Ecto neural progenitor cell (in vitro differentiated cells): Measurements from ENCODE around the gene SGK1.

ENCODE experiments used
- DNase-seq: peaks from one replicate; pipeline ENCODE4 v3.0.0-alpha.2; 2018; ENCODE audit warnings: low spot score

The SGK1 gene

GRCh38 chr6:134171517-134171916 lies 146.4 kb downstream of the SGK1 start:
- DNase-seq: no peak

GRCh38 chr6:134170844-134171243 lies 147.1 kb downstream of the SGK1 start:
- no peak for DNase-seq

DNA sequence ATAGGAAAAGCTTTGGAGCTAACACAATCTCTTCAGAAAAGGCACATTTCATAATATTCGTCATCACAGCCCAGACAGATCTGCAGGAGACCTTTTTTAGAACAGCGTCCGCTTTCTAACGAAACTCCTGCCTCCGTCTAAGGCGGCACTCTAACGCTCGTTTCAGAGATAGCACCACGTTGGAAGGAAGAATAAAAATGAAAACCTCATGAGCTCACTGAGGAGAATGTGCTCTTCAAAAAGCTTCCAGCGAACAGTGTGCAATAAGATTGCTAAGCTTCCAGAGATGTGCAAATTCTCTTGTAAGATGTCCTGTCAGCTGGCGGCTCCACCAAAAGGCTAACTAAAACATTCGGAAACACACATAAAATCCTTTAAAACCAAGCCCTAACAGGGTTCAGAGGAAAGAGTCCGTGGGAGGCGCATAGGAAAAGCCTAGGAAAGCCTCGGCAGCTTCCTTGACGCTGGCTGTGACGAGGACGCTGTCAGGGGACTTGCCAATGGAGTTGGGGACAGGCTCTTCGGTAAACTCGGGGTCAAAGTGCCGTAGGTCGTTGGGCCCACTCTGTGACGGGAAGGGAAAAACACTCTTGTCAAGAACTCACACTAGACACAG lies 147.9 kb downstream of the SGK1 start:
- DNase-seq: no peak

DNA sequence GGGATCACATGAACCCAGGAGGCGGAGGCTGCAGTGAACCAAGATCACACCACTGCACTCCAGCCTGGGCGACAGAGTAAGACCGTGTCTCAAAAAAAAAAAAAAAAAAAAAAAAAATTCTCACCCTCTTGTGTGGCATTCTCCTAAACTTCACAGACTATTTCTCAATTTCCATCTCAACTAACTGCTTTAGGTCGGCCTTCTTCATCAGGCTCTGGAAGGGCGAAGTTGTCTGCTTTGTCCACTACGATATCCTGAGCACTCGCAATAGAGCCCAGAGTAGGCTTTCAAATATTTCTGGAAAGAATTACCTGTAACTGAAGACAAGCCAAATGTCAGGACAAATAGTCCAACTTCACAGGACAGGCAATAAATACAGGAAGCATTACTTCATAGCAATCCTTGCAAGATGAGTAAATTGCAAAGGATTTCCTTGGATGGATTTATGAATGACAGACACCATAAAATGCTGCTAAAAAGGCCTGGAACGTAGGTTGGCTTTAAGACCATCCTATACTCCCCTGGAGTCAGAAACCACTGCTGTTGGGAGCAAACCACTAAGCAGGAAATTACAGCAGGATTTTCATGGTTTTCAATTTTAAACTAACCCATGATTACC lies 149.2 kb downstream of the SGK1 start:
- DNase-seq: no peak

DNA sequence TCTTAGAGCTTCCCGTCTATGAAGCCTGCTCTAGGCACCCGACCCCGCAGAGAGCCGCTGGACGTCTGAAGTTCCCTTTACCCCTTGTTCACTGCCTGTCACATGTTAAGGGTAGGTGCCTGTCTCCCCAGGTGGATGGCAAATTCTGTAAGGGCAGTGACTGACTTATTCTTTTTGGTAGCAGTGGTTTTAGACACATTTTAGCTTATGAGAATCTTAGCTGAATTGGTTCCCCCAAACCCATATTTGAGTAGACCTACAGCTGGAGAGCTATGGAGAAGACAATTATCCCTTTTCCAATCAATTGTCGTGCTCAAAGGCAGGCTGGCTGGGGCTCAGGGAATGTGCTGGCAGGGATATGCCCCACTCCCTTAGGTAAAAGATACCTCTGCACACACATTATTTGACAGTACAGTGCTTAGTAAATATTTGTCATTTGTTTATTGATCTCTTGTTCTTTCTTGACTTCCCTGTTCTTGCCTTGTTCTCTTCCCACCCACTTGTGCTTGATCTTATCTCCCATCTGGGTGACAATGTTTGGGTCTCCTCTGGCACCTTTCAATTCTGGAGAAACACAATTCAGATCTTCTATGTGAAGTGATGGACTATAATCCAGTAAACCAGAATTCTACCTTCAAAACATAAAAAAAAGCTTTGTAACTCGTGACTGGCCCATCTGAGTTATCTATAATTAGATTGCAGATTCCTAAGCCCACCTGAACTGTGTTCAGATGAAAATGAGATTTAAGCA lies 151.2 kb downstream of the SGK1 start:
- no peak for DNase-seq

DNA sequence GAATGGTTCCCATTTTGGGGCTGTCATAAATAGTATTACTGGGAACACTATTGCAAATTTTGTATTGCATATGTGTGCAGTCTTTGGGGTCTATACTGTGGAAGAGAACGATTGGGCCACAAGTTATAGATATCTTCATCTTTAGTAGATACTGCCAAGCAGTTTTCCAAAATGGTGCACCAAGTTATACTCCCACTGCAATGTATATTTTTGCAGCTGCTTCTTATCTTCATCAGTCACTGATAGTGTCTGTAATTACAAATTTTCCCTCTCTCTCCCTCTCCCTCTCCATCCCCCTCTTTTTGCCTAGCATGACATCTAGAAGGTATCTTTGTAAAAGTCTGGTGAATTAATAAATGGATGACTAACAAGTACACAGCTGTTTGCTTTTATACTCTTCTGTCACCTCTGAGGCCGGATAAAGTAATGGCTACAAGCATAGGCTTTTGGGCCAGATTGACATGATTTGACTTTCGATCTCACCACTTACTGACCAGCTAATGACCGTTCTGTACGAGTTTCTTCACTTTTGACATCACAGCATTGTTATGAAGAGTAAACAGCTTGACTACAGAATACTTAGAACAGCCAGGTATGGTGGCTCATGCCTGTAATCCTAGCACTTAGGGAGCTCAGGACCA lies 152.2 kb downstream of the SGK1 start:
- DNase-seq: no peak

- DNase-seq: no peak
Observed at GRCh38 chr6:134164300-134164699, 153.6 kb downstream of the SGK1 start.

DNA sequence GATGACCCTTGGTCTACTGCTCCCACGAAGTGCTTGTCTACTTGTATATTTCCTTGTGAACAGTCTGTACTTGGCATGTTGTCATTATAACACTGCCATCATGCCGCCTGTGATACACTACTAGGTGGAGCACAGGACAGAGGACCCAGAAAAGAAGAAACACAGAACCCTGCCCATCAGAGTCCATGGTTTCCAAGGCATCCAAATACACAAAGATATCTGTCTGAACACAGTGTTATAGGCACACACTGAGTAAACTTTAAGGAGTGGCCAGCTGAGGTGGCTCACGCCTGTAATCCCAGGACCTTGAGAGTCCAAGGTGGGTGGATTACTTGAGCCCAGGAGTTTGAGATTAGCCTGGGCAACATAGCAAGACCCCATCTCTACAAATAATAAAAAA lies 155.0 kb downstream of the SGK1 start:
- DNase-seq: no peak

GRCh38 chr6:134161041-134161440 lies 156.9 kb downstream of the SGK1 start:
- DNase-seq: no peak

DNA sequence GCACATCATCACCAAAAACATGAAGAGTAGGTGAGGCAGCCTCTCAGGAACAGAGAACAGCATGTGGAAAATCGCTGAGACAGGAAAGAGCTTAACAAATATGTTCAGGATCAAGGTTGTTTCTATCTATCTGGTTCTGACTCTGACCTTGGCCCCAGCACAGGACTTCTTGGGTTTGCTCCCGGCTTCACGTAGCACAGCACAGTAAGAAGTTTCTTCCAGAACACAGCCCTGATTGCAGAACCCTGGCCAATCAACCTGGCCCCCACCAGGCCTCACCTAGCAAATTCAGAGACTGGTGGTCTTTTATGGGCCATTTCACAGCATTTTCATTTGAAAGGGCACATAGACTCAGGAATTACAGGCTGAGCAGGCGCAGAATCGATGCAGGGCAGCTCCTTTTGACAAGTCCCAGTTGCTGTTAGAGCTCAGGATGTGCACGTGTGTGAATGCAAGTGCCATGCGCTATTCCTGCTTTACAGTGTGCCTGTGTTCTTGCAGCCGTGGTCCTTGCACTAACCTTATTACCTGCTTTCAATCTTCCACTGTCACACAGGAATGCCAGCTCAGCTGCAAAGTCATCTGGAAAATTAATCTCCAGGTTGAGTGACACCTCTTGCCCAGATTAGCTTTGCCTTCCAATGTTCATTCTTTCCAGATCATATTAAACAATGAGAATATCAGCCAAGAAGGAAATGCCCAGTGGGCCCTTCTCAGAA lies 165.0 kb downstream of the SGK1 start:
- no peak for DNase-seq

DNA sequence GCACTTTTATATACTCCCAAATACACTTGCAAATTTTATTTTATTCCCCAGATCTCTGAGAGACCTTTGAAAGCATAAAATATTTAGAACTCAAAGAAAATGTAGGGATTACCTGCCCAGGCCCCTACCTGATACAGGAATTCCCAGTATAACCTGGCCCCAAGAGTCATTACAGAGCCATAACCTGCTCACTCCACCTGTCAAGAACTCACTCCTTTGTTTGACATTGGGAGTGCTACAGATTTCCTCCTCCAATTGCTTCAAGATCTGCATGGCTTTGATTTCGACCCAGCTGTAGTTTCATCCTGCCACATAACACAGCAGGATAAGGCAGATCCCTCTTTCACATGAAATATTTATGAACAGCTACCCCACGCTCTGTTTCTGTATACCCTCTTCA lies 169.3 kb downstream of the SGK1 start:
- no peak for DNase-seq

DNA sequence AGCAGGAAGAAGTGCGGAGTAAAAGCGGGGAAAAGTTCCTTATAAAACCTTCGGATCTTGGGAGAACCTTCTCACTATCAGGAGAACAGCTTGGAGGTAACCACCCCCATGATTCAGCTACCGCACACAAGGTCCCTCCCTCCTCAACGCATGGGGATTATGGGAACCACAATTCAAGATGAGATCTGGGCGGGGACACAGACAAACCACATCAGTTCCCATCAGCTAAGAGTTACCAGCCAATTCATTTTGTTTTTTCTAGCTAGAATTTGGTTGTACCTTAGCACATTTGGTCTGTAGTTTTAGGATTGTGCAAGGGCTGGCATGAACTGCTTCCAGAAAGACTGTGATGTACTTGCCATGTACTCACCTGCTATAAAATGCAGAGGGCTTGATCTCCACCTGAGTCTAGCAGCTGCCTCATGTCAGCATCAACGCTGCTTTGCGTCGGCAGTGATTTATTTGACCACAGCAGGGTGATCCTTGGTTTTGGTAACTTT lies 170.8 kb downstream of the SGK1 start:
- DNase-seq: no peak

GRCh38 chr6:134146268-134147033 lies 171.5 kb downstream of the SGK1 start:
- DNase-seq: peak; percentile 60

GRCh38 chr6:134145786-134146185 lies 172.1 kb downstream of the SGK1 start:
- no peak for DNase-seq

- no peak for DNase-seq
Observed at GRCh38 chr6:134138226-134138975, 179.5 kb downstream of the SGK1 start.

- no peak for DNase-seq
Observed at GRCh38 chr6:134134654-134135053, 183.3 kb downstream of the SGK1 start.

GRCh38 chr6:134132494-134133141 lies 185.3 kb downstream of the SGK1 start:
- DNase-seq: no peak

DNA sequence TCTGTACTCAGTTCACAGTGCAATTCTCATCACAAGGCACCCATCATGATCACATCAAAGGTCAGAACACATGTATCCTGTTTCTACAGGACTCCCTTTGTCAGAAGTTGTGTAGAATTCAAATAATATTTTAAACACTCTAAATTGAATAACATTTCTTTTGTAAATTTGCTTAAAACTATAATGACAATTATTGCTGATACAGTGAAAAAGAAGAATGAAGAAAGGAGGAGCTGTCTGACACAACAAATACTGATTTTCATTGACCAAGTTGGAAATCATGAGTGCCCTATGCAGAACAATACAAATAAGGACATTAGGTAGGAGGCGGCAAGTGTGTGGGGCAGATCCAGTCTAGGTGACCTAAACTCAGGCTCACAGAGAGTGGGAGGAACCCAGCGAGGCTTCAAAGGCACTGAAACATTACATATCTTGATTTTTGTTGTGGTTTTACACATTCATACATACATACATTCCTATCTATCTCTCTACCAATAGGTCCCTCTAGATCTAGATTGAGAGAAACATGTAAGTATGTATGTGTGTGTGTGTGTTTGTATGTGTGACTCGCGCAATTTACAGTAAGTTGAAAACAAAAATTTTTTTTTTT lies 186.3 kb downstream of the SGK1 start:
- no peak for DNase-seq

- DNase-seq: no peak
Observed at GRCh38 chr6:134128146-134128545, 189.8 kb downstream of the SGK1 start.
